HepG2 (cell line): ENCODE measurements around the gene CSNK2A1. TPM values are rescaled to one million over a fixed set of nuclear protein-coding genes. Genes with fewer than 3 reads are reported as not detected.

Source experiments
- CEBPB ChIP-seq: IDR thresholded peaks from 2 replicates; pipeline ENCODE4 v1.6.1; 2011; ENCODE audit warnings: low read depth, low read length, improper control_type of control experiment, borderline replicate concordance
- CEBPG ChIP-seq: IDR thresholded peaks from 2 replicates; pipeline ENCODE4 v1.6.1; 2016
- SNAPC2 ChIP-seq: sonication (generic); formaldehyde crosslinking; IDR thresholded peaks from 2 replicates; pipeline ENCODE4 v1.8.1; 2022; ENCODE audit warnings: mild to moderate bottlenecking, missing genetic modification reagents
- TBL1XR1 ChIP-seq: fragments of 150-350 bp; IDR thresholded peaks from 2 replicates; pipeline ENCODE4 v1.6.1; 2014; ENCODE audit warnings: borderline replicate concordance, low read length; ENCODE audit not compliant: partially characterized antibody
- TEAD3 ChIP-seq: optimal IDR thresholded peaks from 2 replicates; pipeline ENCODE3; 2016; ENCODE audit warnings: borderline replicate concordance
- THAP7 ChIP-seq: sonication (generic); formaldehyde crosslinking; IDR thresholded peaks from 2 replicates; pipeline ENCODE4 v1.8.1; 2023; ENCODE audit warnings: mild to moderate bottlenecking, missing genetic modification reagents
- ZBTB20 ChIP-seq: sonication (generic); formaldehyde crosslinking; IDR thresholded peaks from 2 replicates; pipeline ENCODE4 v1.8.1; 2023; ENCODE audit warnings: missing genetic modification reagents, low read depth, mild to moderate bottlenecking, borderline replicate concordance
- ZFP36L1 ChIP-seq: sonication (generic); formaldehyde crosslinking; IDR thresholded peaks from 2 replicates; pipeline ENCODE4 v1.8.0; 2022; ENCODE audit warnings: mild to moderate bottlenecking, missing genetic modification reagents, moderate library complexity
- ZNF253 ChIP-seq: sonication (generic); formaldehyde crosslinking; IDR thresholded peaks from 2 replicates; pipeline ENCODE4 v1.8.0; 2022; ENCODE audit warnings: mild to moderate bottlenecking, missing genetic modification reagents, borderline replicate concordance
- ZNF350 ChIP-seq: sonication (generic); formaldehyde crosslinking; IDR thresholded peaks from 2 replicates; pipeline ENCODE4 v1.4.0; 2020; ENCODE audit warnings: mild to moderate bottlenecking, low read depth, missing genetic modification reagents, borderline replicate concordance
- ZNF660 ChIP-seq: sonication (generic); formaldehyde crosslinking; IDR thresholded peaks from 2 replicates; pipeline ENCODE4 v1.5.1; 2020; ENCODE audit warnings: mild to moderate bottlenecking, low read depth, missing genetic modification reagents, borderline replicate concordance
- ZNF879 ChIP-seq: sonication (generic); formaldehyde crosslinking; IDR thresholded peaks from 2 replicates; pipeline ENCODE4 v1.8.1; 2023; ENCODE audit warnings: missing genetic modification reagents
- polyA plus RNA-seq, 8 experiments: library from polyadenylated mRNA; depleted of rRNA in 3 of 8; stranded (reverse) in 7 of 8; unstranded in 1 of 8; fragments of >200 nt; fragmentation: Illumina TruSeq in 4 of 8; extraction: Trizol in 4 of 8; gene quantifications; 2 replicates each; pipeline versions ENCODE4 v1.2.1 to v1.2.3, GENCODE V29; 2011 to 2016; ENCODE audit warnings: low read depth in 4 of 8, missing spikeins in 1 of 8, mixed read lengths in 1 of 8; ENCODE audit not compliant: insufficient read depth in 1 of 8
- total RNA-seq, 5 experiments: library from RNA; depleted of rRNA; stranded (reverse); fragments of >200 nt; fragmentation: Illumina TruSeq; extraction: Trizol; gene quantifications; 2 replicates each; pipeline ENCODE4 v1.2.3, GENCODE V29; 2016; ENCODE audit warnings: low read depth in 1 of 5

Gene CSNK2A1
- total and polyA plus RNA-seq, 2 of the 13 experiments (the other 11 are each of a cell fraction or from before 2014, with no cell fraction given) = 153 to 231 TPM

- TF ChIP-seq ZNF660 (CRISPR knock-in tag) = no peak
- peak; percentile 17 for TF ChIP-seq TBL1XR1
- TF ChIP-seq THAP7 = 0 out of 2 replicates have a peak, but pooled peaks have one; percentile 10
- TF ChIP-seq ZBTB20 = 0 out of 2 replicates have a peak, but pooled peaks have one; percentile 14
- peak; percentile 33; the same call in 1 of the 2 replicates for TF ChIP-seq CEBPG (CRISPR knock-in tag)
- peak; percentile 43 for TF ChIP-seq TEAD3 (CRISPR knock-in tag)
- TF ChIP-seq ZNF879 (CRISPR knock-in tag) = 0 out of 2 replicates have a peak, but pooled peaks have one; percentile 12
- 0 out of 2 replicates have a peak, but pooled peaks have one; percentile 30 for TF ChIP-seq ZFP36L1 (CRISPR knock-in tag)
- TF ChIP-seq ZNF253 = no peak
- TF ChIP-seq SNAPC2 (CRISPR knock-in tag) = 0 out of 2 replicates have a peak, but pooled peaks have one; percentile 4
- peak; percentile 62; the same call in 1 of the 2 replicates for TF ChIP-seq ZNF350 (CRISPR knock-in tag)
- TF ChIP-seq CEBPB = peak; percentile 59; the same call in 1 of the 2 replicates
These were observed 65.3 kb downstream of the CSNK2A1 start (continued) for GRCh38 chr20:478010-478948.
